H9 (cell line): ENCODE results near the gene ZNF524. TPM values are rescaled to one million over a fixed set of nuclear protein-coding genes. Genes with fewer than 3 reads are reported as not detected.
A peak's percentile ranks its signal among the peaks of the same experiment; 100 is the strongest.

Source experiments
- DNase-seq: peaks from one replicate; pipeline ENCODE4 v3.0.0-alpha.2; 2017
- H2AFZ ChIP-seq: one replicate; pipeline ENCODE4 v1.6.1; 2013; ENCODE audit warnings: mild to moderate bottlenecking, low read length, control low read depth, moderate library complexity
- H2AK5ac ChIP-seq: 2 replicates; pipeline ENCODE4 v1.6.1; 2013; ENCODE audit warnings: low read length, control low read depth, mixed read lengths; ENCODE audit not compliant: insufficient read length
- H2BK120ac ChIP-seq: one replicate; pipeline ENCODE4 v1.6.1; 2013; ENCODE audit warnings: low read depth, mild to moderate bottlenecking, low read length, control low read depth, inconsistent platforms; ENCODE audit not compliant: poor library complexity, severe bottlenecking
- H2BK12ac ChIP-seq: 2 replicates; pipeline ENCODE4 v1.6.1; 2013; ENCODE audit warnings: low read length, control low read depth, mixed read lengths, low read depth; ENCODE audit not compliant: insufficient read length
- H2BK15ac ChIP-seq: 2 replicates; pipeline ENCODE4 v1.6.1; 2013; ENCODE audit warnings: low read depth, low read length, control low read depth
- H2BK20ac ChIP-seq: one replicate; pipeline ENCODE4 v1.6.1; 2013; ENCODE audit warnings: low read depth, mild to moderate bottlenecking, low read length, control low read depth, inconsistent platforms; ENCODE audit not compliant: poor library complexity, severe bottlenecking
- H2BK5ac ChIP-seq: 2 replicates; pipeline ENCODE4 v1.6.1; 2013; ENCODE audit warnings: low read length, control low read depth, mixed read lengths; ENCODE audit not compliant: insufficient read length
- H3K14ac ChIP-seq: 2 replicates; pipeline ENCODE4 v1.6.1; 2013; ENCODE audit warnings: low read length, control low read depth; ENCODE audit not compliant: insufficient read depth
- H3K18ac ChIP-seq: 2 replicates; pipeline ENCODE4 v1.6.1; 2013; ENCODE audit warnings: low read depth, mild to moderate bottlenecking, mixed read lengths, low read length, control low read depth; ENCODE audit not compliant: insufficient read length
- H3K23ac ChIP-seq: 2 replicates; pipeline ENCODE4 v1.6.1; 2013; ENCODE audit warnings: low read length, control low read depth, mixed read lengths, low read depth; ENCODE audit not compliant: insufficient read length
- H3K23me2 ChIP-seq: 2 replicates; pipeline ENCODE4 v1.6.1; 2013; ENCODE audit warnings: low read depth, mild to moderate bottlenecking, mixed read lengths, low read length, control low read depth; ENCODE audit not compliant: insufficient read length, poor library complexity, severe bottlenecking
- H3K27ac ChIP-seq: 2 replicates; pipeline ENCODE4 v1.5.1; 2013; ENCODE audit warnings: low read length, control low read depth, mixed read lengths, low read depth; ENCODE audit not compliant: insufficient read length
- H3K27me3 ChIP-seq: 2 replicates; pipeline ENCODE4 v1.6.1; 2013; ENCODE audit warnings: low read length, control low read depth, inconsistent platforms; ENCODE audit not compliant: insufficient read depth
- H3K4ac ChIP-seq: 2 replicates; pipeline ENCODE4 v1.6.1; 2013; ENCODE audit warnings: low read depth, mild to moderate bottlenecking, control low read depth, inconsistent platforms, low read length, moderate library complexity
- H3K4me1 ChIP-seq: 2 replicates; pipeline ENCODE4 v1.6.1; 2013; ENCODE audit warnings: low read length, control low read depth, inconsistent platforms; ENCODE audit not compliant: insufficient read depth
- H3K4me2 ChIP-seq: 2 replicates; pipeline ENCODE4 v1.6.1; 2013; ENCODE audit warnings: low read length, control low read depth, mixed read lengths; ENCODE audit not compliant: insufficient read length, insufficient read depth
- H3K56ac ChIP-seq: 2 replicates; pipeline ENCODE4 v1.6.1; 2013; ENCODE audit warnings: low read depth, mild to moderate bottlenecking, mixed read lengths, low read length, control low read depth; ENCODE audit not compliant: insufficient read length
- H3K79me1 ChIP-seq: 2 replicates; pipeline ENCODE4 v1.6.1; 2013; ENCODE audit warnings: low read depth, mild to moderate bottlenecking, moderate library complexity, low read length, control low read depth, inconsistent platforms; ENCODE audit not compliant: insufficient read depth, poor library complexity, severe bottlenecking
- H3K79me2 ChIP-seq: 2 replicates; pipeline ENCODE4 v1.6.1; 2013; ENCODE audit warnings: low read length, control low read depth, inconsistent platforms; ENCODE audit not compliant: insufficient read depth
- H3K9ac ChIP-seq: 2 replicates; pipeline ENCODE4 v1.6.1; 2013; ENCODE audit warnings: low read length, control low read depth, mixed read lengths; ENCODE audit not compliant: insufficient read length; ENCODE audit errors: extremely low read depth
- H3K9me3 ChIP-seq: one replicate; pipeline ENCODE4 v1.6.1; 2013; ENCODE audit warnings: low read depth, low read length, inconsistent platforms; ENCODE audit not compliant: control insufficient read depth
- H3T11ph ChIP-seq: one replicate; pipeline ENCODE4 v1.6.1; 2013; ENCODE audit warnings: mild to moderate bottlenecking, low read length, control low read depth, inconsistent platforms
- H4K20me1 ChIP-seq: one replicate; pipeline ENCODE4 v1.6.1; 2013; ENCODE audit not compliant: control insufficient read depth, insufficient read length, insufficient read depth
- H4K5ac ChIP-seq: 2 replicates; pipeline ENCODE4 v1.6.1; 2013; ENCODE audit warnings: low read depth, mild to moderate bottlenecking, mixed read lengths, low read length, control low read depth; ENCODE audit not compliant: insufficient read length
- H4K8ac ChIP-seq: replicated peaks from 2 replicates; pipeline ENCODE4 v1.6.1; 2013; ENCODE audit warnings: low read length, control low read depth, mixed read lengths, low read depth; ENCODE audit not compliant: insufficient read length
- H4K91ac ChIP-seq: 2 replicates; pipeline ENCODE4 v1.6.1; 2013; ENCODE audit warnings: low read depth, mild to moderate bottlenecking, moderate library complexity, mixed read lengths, low read length, control low read depth; ENCODE audit not compliant: insufficient read length
- H3K27ac Mint-ChIP-seq, 3 experiments: 2 replicates in 2 of 3; 3 replicates in 1 of 3; pipeline ENCODE4 v1.8.0; 2020 to 2021; ENCODE audit warnings: mixed read lengths in 3 of 3, mild to moderate bottlenecking in 1 of 3, moderate library complexity in 1 of 3
- H3K27me3 Mint-ChIP-seq: 2 replicates; pipeline ENCODE4 v1.8.0; 2021; ENCODE audit warnings: low read depth, mild to moderate bottlenecking, moderate library complexity, mixed read lengths
- H3K36me3 Mint-ChIP-seq, 3 experiments: 2 replicates in 2 of 3; 3 replicates in 1 of 3; pipeline ENCODE4 v1.8.0; 2020 to 2021; ENCODE audit warnings: low read depth in 3 of 3, mixed read lengths in 3 of 3; ENCODE audit not compliant: insufficient read depth in 1 of 3
- H3K4me1 Mint-ChIP-seq, 2 experiments: 2 replicates each; pipeline ENCODE4 v1.8.0; 2020; ENCODE audit warnings: mixed read lengths in 2 of 2
- H3K4me3 Mint-ChIP-seq, 2 experiments: 2 replicates in 1 of 2; 3 replicates in 1 of 2; pipeline ENCODE4 v1.8.0; 2020 to 2021; ENCODE audit warnings: mild to moderate bottlenecking in 2 of 2, mixed read lengths in 2 of 2, moderate library complexity in 1 of 2
- H3K9me3 Mint-ChIP-seq, 2 experiments: 2 replicates in 1 of 2; 3 replicates in 1 of 2; pipeline ENCODE4 v1.8.0; 2020; ENCODE audit warnings: mild to moderate bottlenecking in 2 of 2, mixed read lengths in 2 of 2, moderate library complexity in 1 of 2
- WGBS: extraction: QIAGEN DNeasy Blood & Tissue Kit; methylation state at CpG from one replicate; pipeline ENCODE4 v1.1.7; 2013; ENCODE audit warnings: missing lambda C conversion rate, low lambda C conversion rate, mixed read lengths; ENCODE audit not compliant: insufficient read length; ENCODE audit errors: extremely low coverage; 5-methylcytosine and 5-hydroxymethylcytosine counted together
- total RNA-seq: library from RNA; stranded (reverse); gene quantifications from 2 replicates; pipeline ENCODE4 v1.2.1, GENCODE V29; 2021
- TF ChIP-seq, protein P1 (sequence below): fragments of 200-600 bp; sonication (generic); conservative IDR thresholded peaks from 3 replicates; pipeline ENCODE4 v1.8.0; 2021; ENCODE audit warnings: antibody characterized with exemption, mild to moderate bottlenecking

ZNF524 gene
- total RNA-seq, 1 experiment from 2014 or later, result 3.0 TPM

DNA sequence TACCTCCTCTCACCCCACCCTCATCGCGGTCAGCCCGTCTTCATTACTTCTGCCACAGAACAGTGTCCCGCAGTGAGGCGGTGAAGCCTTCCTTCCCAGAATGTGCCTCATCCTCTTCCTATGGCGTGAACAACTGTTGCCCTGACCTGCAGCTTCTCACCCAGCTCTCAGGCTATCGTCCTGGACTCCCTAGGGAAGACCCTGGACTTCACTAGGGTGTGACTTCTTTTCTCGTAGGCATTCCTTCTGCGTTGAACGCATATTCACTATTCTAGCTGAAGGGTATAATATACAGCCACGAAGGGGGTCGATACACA is 6.3 kb downstream of the ZNF524 start:
- no peak overlapping the region for H3K27ac ChIP-seq

More for the DNA sequence above, 6.3 kb downstream of the ZNF524 start:
- no peak overlapping the region for H4K8ac ChIP-seq
- H3K23ac ChIP-seq, result no peak overlapping the region
- no peak overlapping the region for H4K5ac ChIP-seq
- Mint-ChIP-seq H3K4me3 (peak overlapping the region; percentile 92 to 97), H3K27me3 (no peaks in the 10 kb centered on the region), H3K27ac (peak overlapping the region; percentile 92 to 99 (median 97); a peak in 6 of 7 replicates), H3K4me1 (peaks cover 27% of the 10 kb centered on the region in 2 experiments), H3K36me3 (peaks cover 14 to 32% (median 23%) of the 10 kb centered on the region in 3 experiments), H3K9me3 (peaks cover 0 to 4% of the 10 kb centered on the region in 2 experiments; a peak in 1 of 5 replicates)
- 0 out of 2 replicates have a peak, but pooled peaks cover 3% of the 10 kb centered on the region for H3K4me1 ChIP-seq
- H2AFZ ChIP-seq, result no peak overlapping the region
- H3K56ac ChIP-seq, result no peak overlapping the region
- H4K91ac ChIP-seq, result no peak overlapping the region
- no peak overlapping the region for H2BK120ac ChIP-seq
- H3K79me1 ChIP-seq, result peaks cover 4% of the 10 kb centered on the region
- peaks cover 1% of the 10 kb centered on the region; the same call in 1 of the 2 replicates for H3K79me2 ChIP-seq
- H3K9ac ChIP-seq, result peak overlapping the region; percentile 75
- H3K27me3 ChIP-seq, result no peaks in the 10 kb centered on the region
- DNase-seq, result no peak
- H2AK5ac ChIP-seq, result no peak overlapping the region
- H3K23me2 ChIP-seq, result peaks cover 8% of the 10 kb centered on the region
- TF ChIP-seq, protein P1, sequence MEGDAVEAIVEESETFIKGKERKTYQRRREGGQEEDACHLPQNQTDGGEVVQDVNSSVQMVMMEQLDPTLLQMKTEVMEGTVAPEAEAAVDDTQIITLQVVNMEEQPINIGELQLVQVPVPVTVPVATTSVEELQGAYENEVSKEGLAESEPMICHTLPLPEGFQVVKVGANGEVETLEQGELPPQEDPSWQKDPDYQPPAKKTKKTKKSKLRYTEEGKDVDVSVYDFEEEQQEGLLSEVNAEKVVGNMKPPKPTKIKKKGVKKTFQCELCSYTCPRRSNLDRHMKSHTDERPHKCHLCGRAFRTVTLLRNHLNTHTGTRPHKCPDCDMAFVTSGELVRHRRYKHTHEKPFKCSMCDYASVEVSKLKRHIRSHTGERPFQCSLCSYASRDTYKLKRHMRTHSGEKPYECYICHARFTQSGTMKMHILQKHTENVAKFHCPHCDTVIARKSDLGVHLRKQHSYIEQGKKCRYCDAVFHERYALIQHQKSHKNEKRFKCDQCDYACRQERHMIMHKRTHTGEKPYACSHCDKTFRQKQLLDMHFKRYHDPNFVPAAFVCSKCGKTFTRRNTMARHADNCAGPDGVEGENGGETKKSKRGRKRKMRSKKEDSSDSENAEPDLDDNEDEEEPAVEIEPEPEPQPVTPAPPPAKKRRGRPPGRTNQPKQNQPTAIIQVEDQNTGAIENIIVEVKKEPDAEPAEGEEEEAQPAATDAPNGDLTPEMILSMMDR, result no peak
- H2BK5ac ChIP-seq, result no peak overlapping the region
- no peak overlapping the region for H3K4ac ChIP-seq
- H3K4me2 ChIP-seq, result peak overlapping the region; percentile 72
- no peak overlapping the region for H2BK15ac ChIP-seq
- WGBS, result no CpG with 5 or more reads among the region's 12 CpGs
- no peak overlapping the region for H3T11ph ChIP-seq
- H3K9me3 ChIP-seq, result no peaks in the 10 kb centered on the region
- peak overlapping the region; percentile 45; the same call in 1 of the 2 replicates for H3K14ac ChIP-seq
- H4K20me1 ChIP-seq, result no peaks in the 10 kb centered on the region
- H2BK20ac ChIP-seq, result no peak overlapping the region
- H2BK12ac ChIP-seq, result no peak overlapping the region
- H3K18ac ChIP-seq, result no peak overlapping the region
